Measurements from ENCODE around the gene LMF1. TPM values are rescaled to one million over a fixed set of nuclear protein-coding genes. Genes with fewer than 3 reads are reported as not detected.

LMF1 gene
- total and polyA plus RNA-seq, 12 donors: 5.1 to 15.4 (median 7.6) TPM

DNA sequence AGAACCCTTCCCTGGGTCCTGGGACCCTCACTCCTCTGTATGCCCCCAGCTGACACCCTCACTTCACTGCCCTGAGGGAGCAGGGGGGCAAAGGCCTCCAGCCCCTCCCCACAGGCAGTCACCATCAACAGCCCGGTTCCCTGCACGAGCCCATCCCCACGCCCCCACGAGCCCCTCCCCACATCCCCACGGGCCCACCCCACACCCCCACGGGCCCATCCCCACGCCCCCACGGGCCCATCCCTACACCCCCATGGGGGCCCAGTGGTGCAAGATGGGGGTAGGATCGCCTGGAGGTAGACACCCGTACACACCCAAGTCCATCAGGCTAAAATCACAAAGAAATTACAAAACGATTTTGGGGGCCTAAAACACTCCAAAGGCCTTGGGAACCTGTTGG lies 42.3 kb downstream of the LMF1 start:
- ATAC-seq (no peak), DNase-seq (no peak)

DNA sequence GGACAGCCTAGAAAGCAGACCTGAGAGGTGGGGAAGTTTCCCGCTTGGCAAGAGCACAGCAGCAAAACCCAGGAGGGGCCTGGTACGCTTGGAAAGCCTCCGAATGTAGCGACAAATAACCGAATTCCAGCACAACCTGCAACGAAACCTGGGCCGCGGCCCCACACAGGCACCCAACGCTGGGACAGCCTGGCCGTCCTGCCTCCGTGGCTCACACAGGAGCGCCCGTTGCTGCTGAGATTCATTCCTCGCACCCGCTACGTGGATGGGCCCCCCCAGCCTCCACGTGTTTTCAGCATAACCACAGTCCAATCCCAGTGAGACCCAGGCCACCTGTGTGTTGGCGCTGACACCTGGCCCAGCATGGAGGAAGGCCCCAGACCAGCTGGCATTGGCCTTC lies 42.9 kb downstream of the LMF1 start:
- WGBS, 2 donors: 97% methylated on average over 18 of the region's 18 CpGs
- Histone ChIP-seq H3K36me3 (peaks cover 0 to 35% (median 0%) of the 10 kb centered on the region in 9 donors), H3K4me3 (no peak overlapping the region), H3K27me3 (no peaks in the 10 kb centered on the region), H3K4me1 (no peaks in the 10 kb centered on the region), H3K27ac (no peak overlapping the region), H3K9me3 (peaks cover 0 to 10% (median 0%) of the 10 kb centered on the region in 11 donors)
- TF ChIP-seq, protein P1, sequence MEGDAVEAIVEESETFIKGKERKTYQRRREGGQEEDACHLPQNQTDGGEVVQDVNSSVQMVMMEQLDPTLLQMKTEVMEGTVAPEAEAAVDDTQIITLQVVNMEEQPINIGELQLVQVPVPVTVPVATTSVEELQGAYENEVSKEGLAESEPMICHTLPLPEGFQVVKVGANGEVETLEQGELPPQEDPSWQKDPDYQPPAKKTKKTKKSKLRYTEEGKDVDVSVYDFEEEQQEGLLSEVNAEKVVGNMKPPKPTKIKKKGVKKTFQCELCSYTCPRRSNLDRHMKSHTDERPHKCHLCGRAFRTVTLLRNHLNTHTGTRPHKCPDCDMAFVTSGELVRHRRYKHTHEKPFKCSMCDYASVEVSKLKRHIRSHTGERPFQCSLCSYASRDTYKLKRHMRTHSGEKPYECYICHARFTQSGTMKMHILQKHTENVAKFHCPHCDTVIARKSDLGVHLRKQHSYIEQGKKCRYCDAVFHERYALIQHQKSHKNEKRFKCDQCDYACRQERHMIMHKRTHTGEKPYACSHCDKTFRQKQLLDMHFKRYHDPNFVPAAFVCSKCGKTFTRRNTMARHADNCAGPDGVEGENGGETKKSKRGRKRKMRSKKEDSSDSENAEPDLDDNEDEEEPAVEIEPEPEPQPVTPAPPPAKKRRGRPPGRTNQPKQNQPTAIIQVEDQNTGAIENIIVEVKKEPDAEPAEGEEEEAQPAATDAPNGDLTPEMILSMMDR (IDR thresholded peaks at IDR 0.05): no peak
- ATAC-seq: no peak
- intact Hi-C loops (cut with DNase I): no loop called here
- no peak for DNase-seq

More for the DNA sequence above, 42.3 kb downstream of the LMF1 start:
- peaks cover 0 to 38% (median 2%) of the 10 kb centered on the region in 9 donors for H3K36me3 ChIP-seq
- no peaks in the 10 kb centered on the region for H3K4me1 ChIP-seq
- H3K27me3 ChIP-seq: no peaks in the 10 kb centered on the region
- H3K9me3 ChIP-seq: peaks cover 0 to 9% (median 0%) of the 10 kb centered on the region in 11 donors
- H3K27ac ChIP-seq: no peak overlapping the region
- WGBS, 2 donors: 77 to 87% methylated on average over 11 of the region's 11 CpGs
- no peak overlapping the region for H3K4me3 ChIP-seq
- TF ChIP-seq, protein P1 (IDR thresholded peaks at IDR 0.05): no peak
- intact Hi-C loops (cut with DNase I): no loop called here

DNA sequence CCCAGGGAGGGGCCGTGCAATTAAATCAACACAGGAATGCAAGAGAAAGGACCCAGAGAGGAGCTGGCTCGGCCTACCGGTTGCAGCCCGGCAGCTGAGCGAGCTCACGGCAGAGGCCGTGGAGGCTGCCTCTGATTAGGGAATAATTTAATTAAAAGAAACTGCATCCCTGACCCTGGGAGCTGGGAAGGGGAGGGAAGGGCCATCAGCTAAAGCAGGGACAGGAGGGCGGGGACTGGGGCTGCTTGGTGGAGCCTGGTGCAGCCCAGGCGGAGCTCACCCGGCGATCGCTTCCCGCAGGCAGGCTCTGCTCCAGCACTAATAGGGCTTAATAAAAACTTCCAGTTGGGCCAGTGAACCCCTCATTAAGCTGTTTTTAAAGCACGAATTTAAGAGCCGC lies 43.4 kb downstream of the LMF1 start:
- TF ChIP-seq, protein P1 (IDR thresholded peaks at IDR 0.05): no peak
- no peak for DNase-seq
- Histone ChIP-seq H3K36me3 (peaks cover 0 to 35% (median 0%) of the 10 kb centered on the region in 9 donors), H3K4me1 (no peaks in the 10 kb centered on the region), H3K27ac (no peak overlapping the region), H3K9me3 (peaks cover 0 to 10% (median 0%) of the 10 kb centered on the region in 11 donors), H3K4me3 (no peak overlapping the region), H3K27me3 (no peaks in the 10 kb centered on the region)
- 96% methylated on average over 15 of the region's 15 CpGs for WGBS, 2 donors
- ATAC-seq: no peak
- intact Hi-C loops (cut with DNase I): no loop called here

DNA sequence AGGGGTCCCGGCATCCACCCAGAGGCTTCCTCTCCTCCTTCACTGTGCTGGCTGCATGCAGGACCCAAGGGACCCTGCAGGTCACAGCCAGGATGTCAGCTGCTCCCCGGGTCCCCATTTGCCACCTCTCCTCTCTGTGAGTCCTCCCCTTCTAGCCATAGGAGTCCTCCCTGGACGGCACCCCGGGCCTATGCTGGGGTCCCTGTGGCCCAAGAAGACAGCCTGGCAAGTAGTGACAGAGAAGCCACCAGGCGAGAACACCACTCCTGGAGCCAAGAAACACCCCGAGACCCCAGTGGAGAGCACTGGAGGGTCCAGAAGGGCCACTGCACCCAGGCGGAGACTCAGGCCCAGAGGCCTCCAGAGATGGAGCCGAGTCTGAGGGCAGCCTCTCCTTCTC lies 44.1 kb downstream of the LMF1 start:
- peaks cover 0 to 35% (median 0%) of the 10 kb centered on the region in 9 donors for H3K36me3 ChIP-seq
- no peaks in the 10 kb centered on the region for H3K27me3 ChIP-seq
- peaks cover 0 to 10% (median 0%) of the 10 kb centered on the region in 11 donors for H3K9me3 ChIP-seq
- WGBS, 2 donors: 96 to 99% methylated on average over 8 of the region's 8 CpGs
- no peak overlapping the region for H3K4me3 ChIP-seq
- DNase-seq: no peak
- no peak overlapping the region for H3K27ac ChIP-seq
- H3K4me1 ChIP-seq: no peaks in the 10 kb centered on the region
- intact Hi-C loops (cut with DNase I): no loop called here
- ATAC-seq: no peak
- TF ChIP-seq, protein P1 (IDR thresholded peaks at IDR 0.05): no peak

Measured in heart right ventricle (tissue), 16 donors.